ENCODE data around the gene TBX4.

TBX4 gene

DNA sequence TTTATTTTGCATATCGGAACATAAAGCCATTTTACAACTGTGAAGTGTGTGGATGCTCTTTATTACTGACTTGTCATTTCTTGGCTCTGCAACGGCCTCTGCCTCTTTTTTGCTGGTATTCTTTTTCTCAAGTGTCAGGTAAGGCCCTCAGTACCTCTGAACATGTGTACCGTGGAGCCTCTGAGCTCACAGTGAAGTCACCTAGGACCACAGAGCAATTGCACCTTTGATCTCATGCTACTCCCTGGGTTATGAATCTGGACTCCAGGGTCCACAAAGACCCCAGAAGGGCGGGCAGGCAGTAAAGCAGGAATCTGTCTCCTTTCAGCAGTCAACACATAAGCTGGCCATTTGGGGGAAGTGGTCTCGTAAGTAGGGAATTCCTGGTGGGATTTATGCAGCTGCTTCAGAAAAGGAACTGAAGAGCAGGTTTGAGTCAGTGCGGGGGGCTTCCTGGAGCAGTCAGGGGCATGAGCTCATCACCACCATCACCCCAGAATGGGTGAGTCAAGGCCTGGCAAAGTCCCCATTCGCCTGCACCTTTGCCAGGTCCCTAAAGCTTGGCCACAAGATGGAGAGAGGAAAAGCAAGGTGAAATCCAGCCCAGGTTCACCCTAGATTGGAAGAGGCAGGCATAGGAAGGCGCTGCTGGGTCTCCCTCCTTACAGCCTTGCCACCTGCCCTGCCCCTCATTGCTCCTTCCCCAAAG lies 33.0 kb downstream of the TBX4 start:
- TF ChIP-seq, protein P1, sequence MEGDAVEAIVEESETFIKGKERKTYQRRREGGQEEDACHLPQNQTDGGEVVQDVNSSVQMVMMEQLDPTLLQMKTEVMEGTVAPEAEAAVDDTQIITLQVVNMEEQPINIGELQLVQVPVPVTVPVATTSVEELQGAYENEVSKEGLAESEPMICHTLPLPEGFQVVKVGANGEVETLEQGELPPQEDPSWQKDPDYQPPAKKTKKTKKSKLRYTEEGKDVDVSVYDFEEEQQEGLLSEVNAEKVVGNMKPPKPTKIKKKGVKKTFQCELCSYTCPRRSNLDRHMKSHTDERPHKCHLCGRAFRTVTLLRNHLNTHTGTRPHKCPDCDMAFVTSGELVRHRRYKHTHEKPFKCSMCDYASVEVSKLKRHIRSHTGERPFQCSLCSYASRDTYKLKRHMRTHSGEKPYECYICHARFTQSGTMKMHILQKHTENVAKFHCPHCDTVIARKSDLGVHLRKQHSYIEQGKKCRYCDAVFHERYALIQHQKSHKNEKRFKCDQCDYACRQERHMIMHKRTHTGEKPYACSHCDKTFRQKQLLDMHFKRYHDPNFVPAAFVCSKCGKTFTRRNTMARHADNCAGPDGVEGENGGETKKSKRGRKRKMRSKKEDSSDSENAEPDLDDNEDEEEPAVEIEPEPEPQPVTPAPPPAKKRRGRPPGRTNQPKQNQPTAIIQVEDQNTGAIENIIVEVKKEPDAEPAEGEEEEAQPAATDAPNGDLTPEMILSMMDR (conservative IDR thresholded peaks at IDR 0.05; ENCODE audit: low read depth, low read length): no peak
- Histone ChIP-seq H3K36me3 (ENCODE audit: insufficient read depth) (no peaks in the 10 kb centered on the region), H3K9ac (no peak overlapping the region), H3K27ac (no peak overlapping the region), H3K27me3 (ENCODE audit: insufficient read depth, low read depth) (no peaks in the 10 kb centered on the region), H2AFZ (ENCODE audit: low read depth) (no peak overlapping the region), H3K4me3 (IDR thresholded peaks at IDR 0.05; ENCODE audit: insufficient read depth, low read depth, low read length) (no peak overlapping the region), H3K79me2 (ENCODE audit: insufficient read depth, low read depth) (no peaks in the 10 kb centered on the region), H3K4me2 (no peak overlapping the region), H3K4me1 (ENCODE audit: low read depth, poor library complexity, severe bottlenecking) (no peaks in the 10 kb centered on the region), H4K20me1 (ENCODE audit: insufficient read depth) (no peaks in the 10 kb centered on the region)

DNA sequence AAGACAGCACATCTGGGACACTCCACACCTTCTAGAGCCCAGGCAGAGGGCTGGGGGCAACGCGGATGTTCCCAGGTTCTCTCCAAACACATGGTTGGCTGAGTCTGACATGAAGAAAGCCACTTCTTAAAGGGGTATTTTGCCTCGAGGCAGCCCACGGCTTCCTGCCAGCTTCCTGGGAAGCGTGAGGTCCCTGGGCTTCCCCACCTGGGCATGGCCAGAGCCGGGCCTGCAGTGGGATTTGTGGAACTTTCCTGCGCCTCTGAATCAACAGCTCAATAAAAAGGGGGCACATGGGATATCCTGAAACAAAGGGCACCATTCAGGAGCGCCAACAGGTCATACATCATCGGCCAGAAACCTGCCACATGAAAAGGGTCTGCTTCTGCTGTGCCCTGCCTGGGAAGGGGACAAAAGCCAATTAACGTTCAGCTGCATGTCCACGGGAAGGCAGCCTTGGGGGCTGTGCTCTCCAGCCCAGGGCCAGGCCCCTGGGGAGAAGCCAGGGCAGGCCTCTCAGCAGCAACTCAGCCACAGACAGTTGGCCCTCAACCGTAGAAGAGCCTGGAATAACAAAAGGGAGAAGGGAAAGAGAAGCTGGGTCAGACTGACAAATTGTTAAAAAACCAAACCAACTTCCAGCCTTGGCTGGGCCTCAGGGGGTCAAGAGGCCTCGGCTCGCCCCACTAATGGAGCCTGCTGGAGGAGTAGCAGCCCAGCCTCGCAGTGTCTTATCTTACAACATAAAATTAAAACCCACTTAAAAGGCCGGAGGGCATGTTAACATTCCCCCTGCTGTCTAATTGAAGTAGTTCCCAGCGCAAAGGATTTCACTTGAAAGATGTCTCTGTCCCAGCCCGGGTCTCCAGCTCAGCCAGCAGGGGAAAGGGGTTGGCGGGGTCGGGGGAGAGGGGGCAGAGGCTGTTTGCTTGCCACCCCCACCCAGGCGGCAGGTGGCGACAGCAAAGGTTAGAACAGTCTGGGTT lies 34.2 kb downstream of the TBX4 start:
- Histone ChIP-seq H2AFZ (ENCODE audit: low read depth) (no peak overlapping the region), H3K27me3 (ENCODE audit: insufficient read depth, low read depth) (no peaks in the 10 kb centered on the region), H3K27ac (no peak overlapping the region), H3K4me2 (no peak overlapping the region), H3K79me2 (ENCODE audit: insufficient read depth, low read depth) (no peaks in the 10 kb centered on the region), H3K4me1 (ENCODE audit: low read depth, poor library complexity, severe bottlenecking) (no peaks in the 10 kb centered on the region), H3K9ac (no peak overlapping the region), H3K4me3 (IDR thresholded peaks at IDR 0.05; ENCODE audit: insufficient read depth, low read depth, low read length) (no peak overlapping the region), H4K20me1 (ENCODE audit: insufficient read depth) (no peaks in the 10 kb centered on the region), H3K36me3 (ENCODE audit: insufficient read depth) (no peaks in the 10 kb centered on the region)
- TF ChIP-seq, protein P1 (conservative IDR thresholded peaks at IDR 0.05; ENCODE audit: low read depth, low read length): no peak

DNA sequence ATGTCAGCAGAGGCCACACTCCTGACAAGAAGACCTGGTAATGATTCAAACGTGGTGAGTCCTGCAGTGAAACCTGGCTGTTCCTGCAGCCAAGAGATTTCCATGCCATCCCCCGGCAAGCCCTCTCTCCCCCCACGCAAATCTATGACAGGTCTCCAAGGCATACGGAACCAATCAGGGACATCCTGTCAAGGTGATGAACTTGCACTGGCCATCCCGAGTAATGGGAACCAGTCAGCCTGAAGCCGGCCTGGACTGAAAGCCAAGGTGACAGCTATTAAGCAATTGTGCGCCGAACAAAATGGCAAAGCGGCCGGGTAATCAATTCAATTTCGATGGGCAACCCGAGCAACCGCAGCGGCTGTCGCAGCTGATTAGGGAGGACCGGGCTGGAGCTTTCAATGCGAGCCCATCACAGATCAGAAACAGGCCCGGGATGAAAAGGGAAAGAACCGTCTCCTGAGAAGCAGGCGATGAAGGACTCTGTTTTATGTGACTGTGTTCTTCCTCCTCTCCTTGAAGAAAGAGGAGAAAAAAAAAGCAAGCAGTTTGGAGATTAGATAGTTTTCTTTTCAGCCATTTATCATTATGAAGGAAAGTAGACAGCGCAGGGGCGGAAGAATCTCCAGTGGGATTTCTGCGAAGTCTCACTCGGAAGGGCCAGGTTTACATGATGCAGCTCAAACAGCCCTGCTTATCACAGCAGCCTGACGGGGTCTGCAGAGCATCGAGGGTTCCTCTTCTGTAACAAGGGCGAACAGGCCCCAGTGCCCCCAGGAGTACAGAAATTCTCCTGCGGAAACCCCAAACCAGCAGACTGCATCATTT lies 35.2 kb downstream of the TBX4 start:
- H3K36me3 ChIP-seq (ENCODE audit: insufficient read depth): no peaks in the 10 kb centered on the region
- no peak overlapping the region for H3K4me3 ChIP-seq (IDR thresholded peaks at IDR 0.05; ENCODE audit: insufficient read depth, low read depth, low read length)
- H3K9ac ChIP-seq: no peak overlapping the region
- H3K27ac ChIP-seq: no peak overlapping the region
- no peak overlapping the region for H2AFZ ChIP-seq (ENCODE audit: low read depth)
- H3K4me1 ChIP-seq (ENCODE audit: low read depth, poor library complexity, severe bottlenecking): no peaks in the 10 kb centered on the region
- no peaks in the 10 kb centered on the region for H4K20me1 ChIP-seq (ENCODE audit: insufficient read depth)
- H3K27me3 ChIP-seq (ENCODE audit: insufficient read depth, low read depth): no peaks in the 10 kb centered on the region
- TF ChIP-seq, protein P1 (conservative IDR thresholded peaks at IDR 0.05; ENCODE audit: low read depth, low read length): no peak
- H3K4me2 ChIP-seq: no peak overlapping the region
- no peaks in the 10 kb centered on the region for H3K79me2 ChIP-seq (ENCODE audit: insufficient read depth, low read depth)

DNA sequence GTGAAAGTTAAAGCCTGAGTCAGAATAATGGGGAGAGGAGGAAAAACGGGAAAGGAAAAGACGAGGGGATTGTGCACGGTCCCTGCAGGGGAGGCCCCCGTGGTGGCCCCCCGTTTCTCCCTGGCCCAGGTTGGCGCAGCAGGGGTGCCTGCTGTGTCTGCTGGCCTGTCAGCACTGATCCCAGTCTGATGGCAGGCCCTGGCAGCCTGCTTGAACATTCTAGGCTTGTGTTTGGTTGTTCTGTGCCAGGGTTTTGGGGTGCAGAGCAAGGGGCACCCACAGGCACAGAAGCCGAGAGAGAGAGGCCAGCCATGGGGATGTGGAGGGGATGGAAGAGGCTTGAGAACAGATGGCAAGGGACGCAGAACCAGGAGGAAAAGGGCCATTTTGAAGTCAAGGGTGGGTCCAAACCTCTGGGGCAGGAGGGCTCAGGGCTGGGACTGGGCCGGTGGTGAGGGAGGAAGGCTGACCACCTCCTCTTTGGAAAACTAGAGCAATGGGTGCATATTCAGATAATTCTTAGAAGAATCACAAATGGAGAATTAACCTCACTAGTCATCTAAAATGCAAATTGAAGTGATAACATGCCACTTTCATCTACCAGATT lies 35.9 kb downstream of the TBX4 start:
- Histone ChIP-seq H3K4me1 (ENCODE audit: low read depth, poor library complexity, severe bottlenecking) (no peaks in the 10 kb centered on the region), H3K36me3 (ENCODE audit: insufficient read depth) (no peaks in the 10 kb centered on the region), H3K4me2 (no peak overlapping the region), H3K9ac (no peak overlapping the region), H3K79me2 (ENCODE audit: insufficient read depth, low read depth) (no peaks in the 10 kb centered on the region), H4K20me1 (ENCODE audit: insufficient read depth) (no peaks in the 10 kb centered on the region), H3K4me3 (IDR thresholded peaks at IDR 0.05; ENCODE audit: insufficient read depth, low read depth, low read length) (no peak overlapping the region), H2AFZ (ENCODE audit: low read depth) (no peak overlapping the region), H3K27ac (no peak overlapping the region), H3K27me3 (ENCODE audit: insufficient read depth, low read depth) (no peaks in the 10 kb centered on the region)
- TF ChIP-seq, protein P1 (conservative IDR thresholded peaks at IDR 0.05; ENCODE audit: low read depth, low read length): no peak

Measured in KMS-11 (cell line).